Fibroblast of upper back skin (primary cell): ENCODE results near the gene C12orf56.
A peak's percentile ranks its signal among the peaks of the same experiment; 100 is the strongest.
"Not testable (repeated sequence)": the region's sequence is repeated elsewhere in the genome, so short reads cannot be mapped to it uniquely, and the experiment has no call there.

Experiments used
- DNase-seq: peaks from one replicate; pipeline ENCODE4 v3.0.0-alpha.2; 2013

Gene C12orf56

GRCh38 chr12:64296301-64296700 is 94.3 kb downstream of the C12orf56 start:
- no peak for DNase-seq

GRCh38 chr12:64293654-64294364 is 96.7 kb downstream of the C12orf56 start:
- DNase-seq, result no peak

GRCh38 chr12:64293174-64293573 is 97.4 kb downstream of the C12orf56 start:
- DNase-seq, result not testable (repeated sequence)

- DNase-seq, result no peak
Observed at GRCh38 chr12:64286521-64286920, 104.0 kb downstream of the C12orf56 start.

- DNase-seq, result no peak
Observed at GRCh38 chr12:64284256-64284655, 106.3 kb downstream of the C12orf56 start.

- no peak for DNase-seq
Observed at GRCh38 chr12:64278421-64278820, 112.1 kb downstream of the C12orf56 start.

GRCh38 chr12:64273527-64274403 is 116.8 kb downstream of the C12orf56 start:
- DNase-seq, result no peak

GRCh38 chr12:64270411-64270810 is 120.1 kb downstream of the C12orf56 start:
- DNase-seq, result no peak

- DNase-seq, result no peak
Observed at GRCh38 chr12:64269161-64269560, 121.4 kb downstream of the C12orf56 start.

GRCh38 chr12:64268409-64268808 is 122.1 kb downstream of the C12orf56 start:
- no peak for DNase-seq

GRCh38 chr12:64265839-64266238 is 124.7 kb downstream of the C12orf56 start:
- no peak for DNase-seq

GRCh38 chr12:64261813-64262212 is 128.7 kb downstream of the C12orf56 start:
- DNase-seq, result no peak

- peak; percentile 12 for DNase-seq
Observed at GRCh38 chr12:64258576-64258975, 132.0 kb downstream of the C12orf56 start.

GRCh38 chr12:64256166-64256800 is 134.3 kb downstream of the C12orf56 start:
- peak; percentile 72 for DNase-seq

- DNase-seq, result no peak
Observed at GRCh38 chr12:64255249-64255648, 135.3 kb downstream of the C12orf56 start.

GRCh38 chr12:64253356-64253755 is 137.2 kb downstream of the C12orf56 start:
- no peak for DNase-seq

- DNase-seq, result peak; percentile 61
Observed at GRCh38 chr12:64252681-64253080, 137.9 kb downstream of the C12orf56 start.

- no peak for DNase-seq
Observed at GRCh38 chr12:64243809-64244208, 146.7 kb downstream of the C12orf56 start.

- DNase-seq, result peak; percentile 25
Observed at GRCh38 chr12:64240781-64241180, 149.8 kb downstream of the C12orf56 start.

GRCh38 chr12:64237382-64237781 is 153.2 kb downstream of the C12orf56 start:
- no peak for DNase-seq

- peak; percentile 47 for DNase-seq
Observed at GRCh38 chr12:64236549-64236948, 154.0 kb downstream of the C12orf56 start.

GRCh38 chr12:64232196-64232595 is 158.4 kb downstream of the C12orf56 start:
- DNase-seq, result peak; percentile 11

- DNase-seq, result no peak
Observed at GRCh38 chr12:64229796-64230195, 160.8 kb downstream of the C12orf56 start.

GRCh38 chr12:64229240-64229639 is 161.3 kb downstream of the C12orf56 start:
- no peak for DNase-seq
